Raji (cell line): ENCODE results near the gene ZNF22.

Experiments used
- POLR2A ChIP-seq: IDR thresholded peaks from 2 replicates; pipeline ENCODE4 v1.6.1; 2011; ENCODE audit warnings: low read depth, low read length, control low read depth; ENCODE audit not compliant: insufficient read depth

Gene ZNF22

GRCh38 chr10:44961230-44961571, 39.5 kb upstream of the ZNF22 start:
- TF ChIP-seq POLR2A, result no peak

- TF ChIP-seq POLR2A, result no peak
Observed at GRCh38 chr10:44961931-44962750, 38.6 kb upstream of the ZNF22 start.

GRCh38 chr10:44962870-44963738, 37.6 kb upstream of the ZNF22 start:
- TF ChIP-seq POLR2A, result no peak

DNA sequence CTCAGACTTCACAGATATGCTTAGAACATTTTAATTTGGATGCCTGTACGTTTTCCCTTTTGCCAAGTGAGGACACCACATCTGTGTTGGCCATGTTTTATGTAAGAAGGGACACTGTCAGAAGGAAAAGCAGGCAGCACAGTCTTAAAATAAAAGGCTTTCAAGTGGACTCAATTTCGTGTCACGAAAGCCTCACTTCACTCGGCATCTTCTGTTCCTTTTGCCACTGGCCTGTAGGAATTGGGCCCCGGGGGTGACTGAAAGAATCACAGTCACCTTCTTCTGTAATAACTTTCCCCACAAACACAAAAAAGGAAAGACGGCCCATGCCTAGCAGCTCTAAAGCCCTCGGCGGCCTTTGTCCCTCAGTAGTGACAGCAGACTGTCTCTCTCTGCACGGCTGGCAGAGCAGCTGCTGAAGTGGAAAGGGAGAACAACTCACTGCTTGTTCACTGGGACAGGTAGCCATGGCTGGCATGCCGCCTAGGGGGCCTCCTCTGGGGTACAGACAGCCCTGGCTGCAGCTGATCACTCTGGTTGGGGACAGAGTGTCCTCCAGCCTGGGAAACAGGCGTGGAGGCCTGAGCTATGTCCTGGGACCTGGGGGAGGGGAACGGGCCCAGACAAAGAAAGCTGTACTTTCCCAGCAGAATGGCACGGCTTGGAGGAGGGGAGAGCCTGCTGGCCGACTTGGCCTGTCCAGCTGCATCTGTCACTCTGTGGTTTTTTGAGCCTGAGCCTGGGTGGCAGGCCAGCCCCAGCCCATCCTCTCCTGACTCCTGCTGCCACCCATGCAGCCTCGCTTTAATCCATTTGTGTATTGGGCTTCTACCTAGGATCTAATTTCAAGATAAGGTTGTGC, 36.7 kb upstream of the ZNF22 start:
- TF ChIP-seq POLR2A, result no peak

DNA sequence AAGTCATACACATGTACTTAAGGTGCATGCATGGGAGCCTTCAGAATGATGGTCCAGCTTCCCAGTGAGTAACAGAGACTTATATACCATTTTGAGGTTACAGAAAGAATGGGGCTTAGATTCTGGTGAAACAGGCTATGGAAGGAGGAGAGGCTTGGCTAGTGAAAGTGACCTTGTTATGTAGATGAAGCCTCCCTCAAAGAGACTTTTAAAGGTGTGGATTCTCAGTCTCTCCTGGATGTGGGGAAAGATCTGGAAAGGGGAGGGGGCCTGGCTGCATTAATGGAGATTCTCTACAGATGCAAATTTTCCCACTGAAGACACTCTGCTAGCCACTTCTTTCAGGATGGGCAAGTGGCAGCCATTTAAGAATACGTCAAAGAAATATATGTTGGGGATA, 35.6 kb upstream of the ZNF22 start:
- no peak for TF ChIP-seq POLR2A

- no peak for TF ChIP-seq POLR2A
Observed at GRCh38 chr10:44965651-44966097, 35.0 kb upstream of the ZNF22 start.

DNA sequence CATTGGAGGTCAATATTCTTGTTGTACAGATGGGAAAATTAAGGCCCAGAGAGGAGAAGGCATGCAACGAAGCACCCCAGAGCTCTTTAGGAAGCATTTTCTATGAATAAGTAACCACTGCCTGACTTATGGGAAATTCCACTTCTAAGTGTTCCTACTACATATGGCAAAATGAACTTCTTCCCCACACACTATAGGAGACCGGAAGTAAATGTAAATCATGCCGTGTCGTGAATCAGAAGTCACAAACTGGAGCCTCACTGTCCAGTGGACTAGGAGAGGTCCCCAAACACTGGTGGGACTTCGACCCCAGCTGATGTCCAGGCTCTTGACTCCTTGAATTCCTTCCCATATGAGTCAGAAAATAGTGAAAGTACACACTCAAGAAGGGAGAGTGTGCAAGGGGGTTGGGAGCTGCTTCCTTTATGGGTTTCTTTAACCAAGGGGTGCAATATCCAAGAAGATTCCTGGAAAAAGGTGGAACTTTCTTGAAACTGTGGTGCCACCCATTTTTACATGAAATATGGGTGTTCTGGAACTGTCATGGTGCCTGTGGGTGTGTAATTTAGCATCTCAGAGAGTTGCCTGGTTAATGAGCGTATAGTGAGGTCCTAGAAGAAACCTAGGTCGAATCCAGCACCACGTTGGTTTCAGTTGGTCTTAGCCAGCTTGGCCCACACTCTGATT, 34.5 kb upstream of the ZNF22 start:
- TF ChIP-seq POLR2A, result no peak

GRCh38 chr10:44966816-44967509, 33.8 kb upstream of the ZNF22 start:
- no peak for TF ChIP-seq POLR2A

- no peak for TF ChIP-seq POLR2A
Observed at GRCh38 chr10:44967616-44968015, 33.1 kb upstream of the ZNF22 start.

DNA sequence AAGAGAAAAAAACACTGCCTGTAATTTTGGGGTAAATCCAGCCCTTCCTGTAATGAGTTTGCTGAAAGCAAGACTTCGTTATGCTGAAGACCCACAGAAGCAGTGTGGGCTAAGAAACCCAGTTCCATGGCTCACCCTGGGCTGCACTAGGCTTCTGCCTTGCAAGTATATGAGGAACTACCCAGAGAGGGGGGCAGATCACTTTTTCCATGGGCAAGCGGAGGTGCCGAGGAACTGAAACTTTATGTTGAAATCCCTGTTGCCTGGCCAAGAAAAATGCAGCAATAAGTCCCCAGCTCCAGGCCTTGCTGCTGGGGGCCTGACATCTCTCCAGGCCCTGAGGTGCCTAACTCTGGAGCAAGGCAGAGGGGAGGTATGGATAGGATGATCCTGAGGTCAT, 32.6 kb upstream of the ZNF22 start:
- no peak for TF ChIP-seq POLR2A

GRCh38 chr10:44968500-44969400, 32.0 kb upstream of the ZNF22 start:
- no peak for TF ChIP-seq POLR2A

DNA sequence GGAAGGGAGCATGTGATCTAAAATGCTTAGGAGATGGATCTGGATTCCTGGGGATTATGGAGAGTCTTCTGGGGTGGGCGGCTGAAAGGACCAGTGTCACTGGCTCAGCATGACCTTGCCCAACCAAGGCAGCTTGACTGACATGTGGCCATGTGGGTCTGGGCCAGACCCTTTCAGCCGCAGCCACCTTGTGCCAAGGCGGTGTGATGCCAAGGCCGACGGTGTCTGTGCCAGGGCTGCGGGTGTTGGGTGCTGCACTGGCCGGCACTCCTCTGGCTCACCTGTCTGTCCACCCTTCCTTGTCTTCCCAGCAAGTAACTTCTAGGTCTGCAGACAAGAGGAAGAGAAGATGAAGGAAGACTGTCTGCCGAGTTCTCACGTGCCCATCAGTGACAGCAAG, 30.9 kb upstream of the ZNF22 start:
- no peak for TF ChIP-seq POLR2A

- no peak for TF ChIP-seq POLR2A
Observed at GRCh38 chr10:44970812-44971395, 29.8 kb upstream of the ZNF22 start.
